OCI-LY7 (cell line): ENCODE data around the gene FKBP9. TPM values are rescaled to one million over a fixed set of nuclear protein-coding genes. Genes with fewer than 3 reads are reported as not detected.

Source experiments
- BruUV-seq: library from RNA; stranded (reverse); fragments of 400-500 nt; replicated peaks from 2 replicates; lab custom pipeline; 2021; lab: Mats Ljungman, UMichigan
- CTCF ChIA-PET: fragments of 300-600 bp; sonication (Branson Sonifier 250); formaldehyde crosslinking; loops from one replicate; lab custom pipeline; 2022; ENCODE audit warnings: antibody characterized with exemption; ENCODE audit not compliant: unreplicated experiment; lab: Charles Lee
- POLR2A ChIA-PET: fragments of 300-600 bp; sonication (Branson Sonifier 250); formaldehyde crosslinking; loops from one replicate; lab custom pipeline; 2022; ENCODE audit warnings: antibody characterized with exemption; lab: Charles Lee
- DNase-seq: peaks from one replicate; pipeline ENCODE4 v3.0.0-alpha.2; 2015; ENCODE audit warnings: low spot score
- H2AFZ ChIP-seq: fragments of 200-600 bp; sonication (generic), shearing (Covaris generic); 2 replicates; pipeline ENCODE4 v1.6.1; 2014; ENCODE audit warnings: mild to moderate bottlenecking, antibody characterized with exemption, low read length, moderate library complexity
- H3K27ac ChIP-seq: fragments of 200-600 bp; sonication (generic); 2 replicates; pipeline ENCODE4 v1.5.1; 2014; ENCODE audit warnings: mixed run types, low read depth, mild to moderate bottlenecking, moderate library complexity, low read length, inconsistent platforms; ENCODE audit not compliant: poor library complexity, severe bottlenecking
- H3K36me3 ChIP-seq: fragments of 200-600 bp; sonication (generic); 2 replicates; pipeline ENCODE4 v1.6.1; 2014; ENCODE audit warnings: mild to moderate bottlenecking, antibody characterized with exemption, low read length, moderate library complexity, mixed read lengths; ENCODE audit not compliant: insufficient read depth
- H3K4me1 ChIP-seq: fragments of 200-600 bp; sonication (generic); 2 replicates; pipeline ENCODE4 v1.5.1; 2014; ENCODE audit warnings: mild to moderate bottlenecking, low read length; ENCODE audit not compliant: insufficient read depth, poor library complexity, severe bottlenecking
- H3K4me2 ChIP-seq: fragments of 200-600 bp; sonication (generic); 2 replicates; pipeline ENCODE4 v1.6.1; 2014; ENCODE audit warnings: mild to moderate bottlenecking, low read length
- H3K4me3 ChIP-seq: fragments of 200-600 bp; sonication (generic); 2 replicates; pipeline ENCODE4 v1.5.1; 2014; ENCODE audit warnings: mild to moderate bottlenecking, low read depth, low read length; ENCODE audit not compliant: poor library complexity, severe bottlenecking
- H3K79me2 ChIP-seq: fragments of 200-600 bp; sonication (generic); 2 replicates; pipeline ENCODE4 v1.6.1; 2016; ENCODE audit warnings: low read depth, mild to moderate bottlenecking, low read length, moderate library complexity, mixed read lengths; ENCODE audit not compliant: insufficient read depth
- H3K9me2 ChIP-seq: fragments of 200-600 bp; sonication (generic); 2 replicates; pipeline ENCODE4 v1.6.1; 2016; ENCODE audit warnings: mild to moderate bottlenecking, low read length, mixed read lengths; ENCODE audit not compliant: insufficient read depth
- H3K9me3 ChIP-seq: fragments of 200-600 bp; sonication (generic); 2 replicates; pipeline ENCODE4 v1.6.1; 2014; ENCODE audit warnings: mild to moderate bottlenecking, mixed run types, low read length, mixed read lengths
- H4K20me1 ChIP-seq: fragments of 200-600 bp; sonication (generic); 2 replicates; pipeline ENCODE4 v1.6.1; 2014; ENCODE audit warnings: mild to moderate bottlenecking, antibody characterized with exemption, low read length, moderate library complexity, mixed read lengths; ENCODE audit not compliant: insufficient read depth
- CTCF ChIP-seq: fragments of 200-600 bp; sonication (generic); conservative IDR thresholded peaks from 2 replicates; pipeline ENCODE4 v1.5.1; 2014; ENCODE audit warnings: mild to moderate bottlenecking, antibody characterized with exemption, low read length, moderate library complexity, mixed read lengths
- EZH2phosphoT487 ChIP-seq: fragments of 200-600 bp; sonication (generic); IDR thresholded peaks from 2 replicates; pipeline ENCODE4 v1.6.1; 2018; ENCODE audit warnings: low read depth, borderline replicate concordance, mild to moderate bottlenecking, mixed run types, antibody characterized with exemption, low read length, moderate library complexity, mixed read lengths
- intact Hi-C: fragments of 100-400 bp; cut with micrococcal nuclease; formaldehyde crosslinking; loops from one replicate; pipeline ENCODE4 v1.10.0; 2022; ENCODE audit not compliant: unreplicated experiment
- total RNA-seq, 2 experiments: library from RNA; depleted of rRNA in 1 of 2; stranded (reverse); fragments of >200 nt in 1 of 2; shearing (Covaris generic) in 1 of 2; gene quantifications; 2 replicates each; pipeline ENCODE4 v1.2.3, GENCODE V29; 2014 to 2022

Gene FKBP9
- total RNA-seq, 2 experiments from 2014 or later = 0.73 TPM; not detected in 1

GRCh38 chr7:33053721-33054120 is 96.5 kb downstream of the FKBP9 start:
- Histone ChIP-seq H3K4me1 (peaks cover 64% of the 10 kb centered on the region), H3K4me3 (peak overlapping the region; percentile 1), H3K4me2 (peak overlapping the region; percentile 83), H2AFZ (no peak overlapping the region), H4K20me1 (peaks cover 28% of the 10 kb centered on the region; the same call in 1 of the 2 replicates), H3K9me2 (no peaks in the 10 kb centered on the region), H3K27ac (peak overlapping the region; percentile 78), H3K9me3 (no peaks in the 10 kb centered on the region; the same call in 1 of the 2 replicates), H3K36me3 (peaks cover 43% of the 10 kb centered on the region), H3K79me2 (peaks cover 100% of the 10 kb centered on the region)
- intact Hi-C loops = no loop called here
- ChIA-PET POLR2A (interaction anchor here (0.6 to 3.8 kb wide), 12 partner anchors 9 to 162 kb away, joined by 3 to 23 read pairs (median 5); partner anchors contain the start of genes KBTBD2, NT5C3A and RP9), CTCF (no interaction called here)
- no TSS peak for BruUV-seq
- TF ChIP-seq EZH2phosphoT487 (no peak), CTCF (no peak)
- no peak for DNase-seq

GRCh38 chr7:33054261-33054964 is 97.2 kb downstream of the FKBP9 start:
- H3K4me1 ChIP-seq = peaks cover 62% of the 10 kb centered on the region
- no peak overlapping the region for H2AFZ ChIP-seq
- BruUV-seq = no TSS peak
- ChIA-PET CTCF (interaction anchor here (1.1 kb wide), 1 partner anchor 13 kb away, joined by 3 read pairs; no protein-coding TSS in a partner anchor), POLR2A (interaction anchor here (0.6 to 3.8 kb wide), 13 partner anchors 9 to 181 kb away, joined by 3 to 23 read pairs (median 5); partner anchors contain the start of genes KBTBD2, NT5C3A and RP9)
- H3K9me2 ChIP-seq = no peaks in the 10 kb centered on the region
- H3K9me3 ChIP-seq = no peaks in the 10 kb centered on the region; the same call in 1 of the 2 replicates
- no peak overlapping the region for H3K4me3 ChIP-seq
- peak overlapping the region; percentile 78 for H3K27ac ChIP-seq
- intact Hi-C loops = no loop called here
- peaks cover 50% of the 10 kb centered on the region for H3K36me3 ChIP-seq
- DNase-seq = no peak
- peak overlapping the region; percentile 83; the same call in 1 of the 2 replicates for H3K4me2 ChIP-seq
- peaks cover 32% of the 10 kb centered on the region; the same call in 1 of the 2 replicates for H4K20me1 ChIP-seq
- TF ChIP-seq EZH2phosphoT487 (no peak), CTCF (no peak)
- peaks cover 100% of the 10 kb centered on the region for H3K79me2 ChIP-seq
